ENCODE results near the gene MBD6. TPM values are rescaled to one million over a fixed set of nuclear protein-coding genes. Genes with fewer than 3 reads are reported as not detected.

The MBD6 gene
- total and polyA plus RNA-seq, 2 of the 13 experiments (the other 11 are each of a cell fraction or from before 2014, with no cell fraction given), result 4.1 to 5.9 TPM

- TF ChIP-seq MTERF4 (CRISPR knock-in tag; IDR thresholded peaks at IDR 0.05) (no peak), SNAPC5 (CRISPR knock-in tag; IDR thresholded peaks at IDR 0.05; ENCODE audit: borderline replicate concordance) (no peak), ZSCAN29 (CRISPR knock-in tag; conservative IDR thresholded peaks at IDR 0.05) (no peak), IKZF1 (IDR thresholded peaks at IDR 0.05) (no peak), MYNN (CRISPR knock-in tag; IDR thresholded peaks at IDR 0.05; ENCODE audit: low read depth) (no peak), ZNF850 (CRISPR knock-in tag; conservative IDR thresholded peaks at IDR 0.05) (no peak), ZNF441 (CRISPR knock-in tag; IDR thresholded peaks at IDR 0.05; ENCODE audit: borderline replicate concordance) (no peak), ZNF44 (CRISPR knock-in tag; IDR thresholded peaks at IDR 0.05) (no peak), HDAC1 (CRISPR knock-in tag; IDR thresholded peaks at IDR 0.05) (no peak), ELF3 (CRISPR knock-in tag; IDR thresholded peaks at IDR 0.05) (peak; percentile 28; the same call in 1 of the 2 replicates), EED (CRISPR knock-in tag; IDR thresholded peaks at IDR 0.05) (no peak), ZNF790 (CRISPR knock-in tag; IDR thresholded peaks at IDR 0.05; ENCODE audit: borderline replicate concordance) (no peak), NFIC (IDR thresholded peaks at IDR 0.05; ENCODE audit: low read length) (no peak), PHF5A (CRISPR knock-in tag; IDR thresholded peaks at IDR 0.05; ENCODE audit: low read depth, unreplicated experiment) (no peak), ZNF619 (CRISPR knock-in tag; IDR thresholded peaks at IDR 0.05) (0 out of 2 replicates have a peak, but pooled peaks have one; percentile 45), KLF16 (CRISPR knock-in tag; IDR thresholded peaks at IDR 0.05) (no peak; a peak in 1 of 4 replicates), GTF3A (CRISPR knock-in tag; conservative IDR thresholded peaks at IDR 0.05) (no peak), RFXAP (CRISPR knock-in tag; IDR thresholded peaks at IDR 0.05; ENCODE audit: borderline replicate concordance) (no peak), EHMT2 (IDR thresholded peaks at IDR 0.05; ENCODE audit: borderline replicate concordance, low read depth, low read length) (no peak), ZXDC (CRISPR knock-in tag; IDR thresholded peaks at IDR 0.05) (no peak), ZNF883 (CRISPR knock-in tag; IDR thresholded peaks at IDR 0.05; ENCODE audit: not compliant biosample characterization) (peak; percentile 32), KDM5A (IDR thresholded peaks at IDR 0.05; ENCODE audit: borderline replicate concordance, low read length) (peak; percentile 92), ZFY (CRISPR knock-in tag; IDR thresholded peaks at IDR 0.05) (peak; percentile 64; the same call in 1 of the 2 replicates), MAX (IDR thresholded peaks at IDR 0.05) (no peak)
Observed at GRCh38 chr12:57546438-57547287, 24.0 kb downstream of the MBD6 start, which contains the start of gene DCTN2 (continued).

All from HepG2 (cell line).